Measurements from ENCODE around the gene LCE1D.

The LCE1D gene, protein sequence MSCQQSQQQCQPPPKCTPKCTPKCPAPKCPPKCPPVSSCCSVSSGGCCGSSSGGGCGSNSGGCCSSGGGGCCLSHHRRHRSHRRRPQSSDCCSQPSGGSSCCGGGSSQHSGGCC

DNA sequence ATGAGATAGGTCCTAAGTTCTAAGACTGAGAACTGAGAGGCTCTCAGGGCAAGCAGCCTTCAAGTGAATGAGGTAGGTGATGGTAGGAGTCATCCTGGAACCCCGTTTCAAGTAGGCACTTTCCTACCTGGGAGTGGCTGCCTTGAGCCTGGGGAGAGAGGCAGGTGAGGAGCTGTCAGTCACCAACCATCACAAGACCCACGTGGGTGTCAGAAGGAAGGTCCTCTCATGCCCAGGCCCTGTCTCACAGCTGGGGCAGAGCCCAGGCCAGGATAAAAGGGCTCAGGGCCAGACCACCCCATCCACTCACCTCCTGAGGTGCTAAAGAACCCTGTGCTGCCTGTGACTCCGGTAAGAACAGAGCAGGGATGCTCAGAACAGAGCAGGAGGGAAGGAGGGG is at the start of gene LCE1D:
Gene LCE1D, plus strand, starts transcription at position 301 of the 400 bp plus-strand sequence. CDS start 1,074 bp downstream, outside the sequence.
- no peak for DNase-seq

DNA sequence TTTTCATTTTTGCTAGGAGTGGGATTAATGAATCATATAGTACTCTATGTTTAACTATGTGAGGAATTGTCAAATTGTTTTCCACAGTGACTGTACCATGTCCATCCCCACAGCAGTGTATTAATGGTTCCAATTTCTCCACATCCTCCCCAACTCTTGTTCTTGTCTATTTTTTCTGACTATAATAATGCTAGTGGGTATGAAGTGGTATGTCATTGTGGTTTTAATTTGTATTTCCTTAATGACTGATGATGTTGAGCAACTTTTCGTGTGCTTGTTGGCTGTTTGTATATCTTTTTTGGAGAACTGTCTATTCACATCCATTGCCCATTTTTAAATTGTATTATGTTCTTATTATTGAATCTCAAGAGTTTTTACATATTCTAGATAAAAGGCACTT is 48.7 kb upstream of the LCE1D start:
- no peak for DNase-seq

DNA sequence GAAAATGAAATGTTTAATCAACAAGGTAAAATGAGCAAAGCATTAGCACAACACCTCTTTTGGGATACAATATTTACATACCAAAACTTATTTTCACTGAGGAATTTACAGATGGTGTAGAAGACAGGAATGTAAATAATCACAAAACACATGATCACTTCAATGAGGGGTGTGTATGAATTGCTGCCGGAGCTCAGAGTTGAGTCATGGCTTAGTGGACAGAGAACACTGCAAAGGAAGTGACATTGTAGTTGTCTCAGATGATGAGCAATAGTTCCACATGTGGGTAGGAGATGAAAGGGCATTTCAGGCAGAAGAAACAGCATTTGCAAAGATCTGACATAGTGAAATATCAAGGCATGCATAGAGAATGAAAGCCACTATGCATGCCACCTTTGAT is 44.3 kb upstream of the LCE1D start:
- no peak for DNase-seq

DNA sequence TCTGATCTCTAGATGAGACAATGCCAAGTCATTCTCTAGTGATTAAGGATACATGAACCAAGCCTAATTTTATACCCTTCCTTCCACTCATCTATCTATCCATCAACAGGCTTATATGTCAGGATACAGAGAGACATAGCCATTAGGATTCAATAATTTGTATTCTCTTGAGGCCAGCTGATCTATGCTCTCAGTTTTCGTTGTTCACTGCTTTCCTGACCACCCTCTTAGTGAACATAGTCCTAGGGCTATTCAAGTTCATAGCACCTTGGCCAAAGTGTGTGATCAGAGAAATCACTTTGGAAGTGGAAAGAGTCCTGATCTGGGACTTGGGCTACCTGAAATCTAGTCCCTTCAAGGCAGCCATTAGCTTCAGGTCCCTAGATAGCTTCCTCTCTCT is 42.9 kb upstream of the LCE1D start:
- DNase-seq, result no peak

DNA sequence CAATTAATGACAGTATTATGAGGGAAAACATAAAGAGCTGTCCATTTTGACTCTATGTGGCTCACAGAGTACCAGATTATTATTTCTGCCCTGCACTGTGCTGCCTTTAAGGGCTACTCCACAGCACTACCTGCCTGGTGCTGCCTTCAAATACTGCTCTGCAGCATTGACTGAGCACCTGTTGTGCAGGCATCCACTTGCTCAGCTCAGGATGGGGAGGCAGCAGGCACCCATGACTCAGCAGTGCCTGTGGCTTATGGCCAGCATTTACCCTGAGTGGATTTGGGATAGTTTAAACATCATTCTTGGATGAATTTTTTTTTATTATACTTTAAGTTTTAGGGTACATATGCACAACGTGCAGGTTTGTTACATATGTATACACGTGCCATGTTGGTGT is 39.6 kb upstream of the LCE1D start:
- DNase-seq, result no peak

DNA sequence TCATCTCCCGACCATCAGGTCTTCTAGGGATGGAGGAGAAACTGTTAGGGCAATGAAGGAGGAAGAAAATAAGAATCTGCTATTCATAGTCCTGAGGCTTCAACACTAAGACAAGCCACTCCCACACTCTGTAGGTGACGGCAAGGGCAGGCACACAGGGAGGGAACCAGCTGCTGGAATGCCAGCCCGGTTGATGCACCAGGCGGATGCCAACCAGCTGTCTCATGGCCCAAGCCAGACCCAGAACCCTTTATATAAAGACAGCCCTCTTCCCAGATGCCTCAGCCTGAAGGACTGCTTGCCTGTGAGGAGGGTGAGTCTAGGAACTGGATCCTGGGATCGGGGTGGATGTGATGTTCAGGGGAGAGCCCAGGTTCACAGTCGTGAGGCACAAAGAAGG is 38.8 kb upstream of the LCE1D start, which contains the start of gene KPRP:
Gene KPRP, plus strand, starts transcription at position 279 of the 400 bp plus-strand sequence. CDS start 1,564 bp downstream, outside the sequence.
- DNase-seq, result no peak

DNA sequence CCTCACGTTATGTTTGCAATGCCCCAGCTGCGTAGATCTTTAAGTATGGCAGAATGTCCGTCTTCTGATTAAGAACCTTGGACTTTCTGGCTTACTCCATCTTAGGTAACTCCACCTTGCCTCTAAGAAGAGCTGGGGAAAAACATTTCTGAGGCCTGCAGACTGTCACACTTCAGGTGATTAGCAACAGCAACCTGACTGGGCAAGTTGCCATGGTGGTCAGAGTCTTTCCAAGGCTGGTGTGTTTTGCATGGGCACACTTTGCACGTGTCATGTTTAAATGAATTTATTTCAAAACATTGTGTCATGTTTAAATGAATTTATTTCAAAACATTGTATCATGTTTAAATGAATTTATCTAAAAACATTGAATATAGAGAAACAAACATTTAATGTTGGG is 37.9 kb upstream of the LCE1D start:
- no peak for DNase-seq

DNA sequence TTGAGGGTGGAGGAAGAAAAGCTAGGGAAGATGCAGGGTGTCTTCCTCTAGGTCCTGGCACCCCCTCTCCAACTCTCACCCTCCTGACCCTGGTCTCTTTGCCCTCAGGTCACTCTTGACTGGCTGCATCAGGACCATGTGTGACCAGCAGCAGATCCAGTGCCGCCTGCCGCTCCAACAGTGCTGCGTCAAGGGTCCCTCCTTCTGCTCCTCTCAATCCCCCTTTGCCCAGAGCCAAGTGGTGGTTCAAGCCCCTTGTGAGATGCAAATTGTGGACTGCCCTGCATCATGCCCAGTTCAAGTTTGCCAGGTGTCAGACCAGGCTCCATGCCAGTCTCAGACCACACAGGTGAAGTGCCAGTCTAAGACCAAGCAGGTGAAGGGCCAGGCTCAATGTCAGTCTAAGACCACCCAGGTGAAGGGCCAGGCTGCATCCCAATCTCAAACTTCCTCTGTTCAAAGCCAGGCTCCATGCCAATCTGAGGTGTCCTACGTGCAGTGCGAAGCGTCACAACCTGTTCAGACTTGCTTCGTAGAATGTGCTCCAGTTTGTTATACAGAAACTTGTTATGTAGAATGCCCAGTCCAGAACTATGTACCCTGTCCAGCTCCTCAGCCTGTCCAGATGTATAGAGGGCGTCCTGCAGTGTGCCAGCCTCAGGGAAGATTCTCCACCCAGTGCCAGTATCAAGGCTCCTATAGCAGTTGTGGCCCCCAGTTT is 36.9 kb upstream of the LCE1D start:
- DNase-seq, result no peak

DNA sequence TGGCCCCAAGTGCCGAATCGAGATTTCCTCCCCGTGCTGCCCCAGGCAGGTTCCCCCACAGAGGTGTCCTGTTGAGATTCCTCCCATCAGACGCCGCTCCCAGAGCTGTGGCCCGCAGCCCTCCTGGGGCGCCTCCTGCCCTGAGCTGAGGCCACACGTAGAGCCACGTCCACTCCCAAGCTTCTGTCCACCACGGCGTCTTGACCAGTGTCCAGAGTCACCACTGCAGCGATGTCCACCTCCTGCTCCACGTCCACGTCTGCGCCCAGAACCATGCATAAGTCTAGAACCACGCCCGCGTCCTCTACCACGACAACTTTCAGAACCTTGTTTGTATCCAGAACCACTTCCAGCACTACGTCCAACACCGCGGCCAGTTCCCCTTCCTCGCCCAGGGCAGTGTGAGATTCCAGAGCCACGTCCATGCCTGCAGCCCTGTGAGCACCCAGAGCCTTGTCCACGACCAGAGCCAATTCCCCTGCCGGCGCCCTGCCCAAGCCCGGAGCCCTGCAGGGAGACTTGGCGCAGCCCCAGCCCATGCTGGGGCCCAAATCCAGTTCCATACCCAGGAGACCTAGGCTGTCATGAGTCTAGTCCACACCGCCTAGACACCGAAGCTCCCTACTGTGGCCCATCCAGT is 35.9 kb upstream of the LCE1D start:
- DNase-seq, result no peak

DNA sequence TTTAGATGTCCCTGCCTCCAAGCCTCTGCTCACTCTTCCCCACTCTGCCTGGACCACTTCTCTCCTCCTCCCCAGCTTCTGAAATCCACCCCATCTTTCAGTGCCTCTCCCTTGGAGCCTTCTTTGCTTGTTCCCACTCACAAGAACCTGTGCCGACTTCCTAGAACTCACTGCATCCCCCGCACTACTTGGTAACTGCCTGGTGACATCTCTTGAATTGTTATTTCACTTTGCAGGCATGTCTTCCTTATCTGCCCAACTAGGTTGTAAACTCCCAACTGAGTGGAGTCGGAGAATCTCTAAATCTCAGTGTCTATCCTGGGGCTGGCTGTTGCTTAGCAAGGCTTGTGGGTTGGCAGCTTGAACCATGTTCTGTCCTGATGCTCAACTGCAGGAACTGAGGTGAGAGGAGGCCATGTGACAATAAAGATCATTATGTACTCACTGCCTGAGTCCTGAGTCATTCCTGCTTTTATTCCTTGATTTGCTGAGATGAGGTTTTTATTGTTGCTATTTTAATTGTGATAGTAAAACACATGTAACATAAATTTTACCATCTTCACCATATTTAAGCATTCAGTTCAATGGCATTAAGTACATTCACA is 34.8 kb upstream of the LCE1D start:
- no peak for DNase-seq

DNA sequence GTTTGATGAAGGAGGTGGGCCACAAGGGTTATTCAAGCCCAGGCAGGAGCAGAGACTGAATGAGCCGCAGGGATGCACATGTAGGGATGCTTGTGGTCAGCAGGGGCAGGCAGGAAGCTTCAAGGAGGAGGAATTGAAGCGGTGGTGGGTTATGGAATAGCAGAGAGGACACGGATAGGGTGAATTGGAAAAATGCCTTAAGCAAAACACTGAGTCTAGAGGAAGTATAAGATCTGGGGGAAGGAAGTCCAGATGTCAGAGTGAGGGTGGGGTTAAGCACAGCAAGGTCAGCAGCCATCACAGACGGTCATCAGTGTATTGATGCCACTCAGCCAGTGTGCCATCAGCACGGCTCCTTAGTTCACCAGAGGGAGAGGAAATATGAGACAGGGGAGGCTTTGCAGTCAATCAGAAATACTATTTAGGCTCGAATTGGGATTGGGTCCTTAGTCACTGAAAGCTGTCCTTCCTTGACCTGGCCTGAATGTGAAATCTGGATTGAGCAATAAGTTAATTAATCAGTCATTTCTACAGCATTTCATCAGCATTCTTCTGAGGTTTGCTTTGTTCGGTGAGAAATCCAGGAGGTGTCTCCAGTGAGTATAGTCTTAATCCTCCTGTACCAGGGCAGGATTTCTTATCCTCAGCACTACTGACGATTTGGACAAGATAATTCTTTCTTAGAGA is 27.5 kb upstream of the LCE1D start:
- DNase-seq, result no peak

DNA sequence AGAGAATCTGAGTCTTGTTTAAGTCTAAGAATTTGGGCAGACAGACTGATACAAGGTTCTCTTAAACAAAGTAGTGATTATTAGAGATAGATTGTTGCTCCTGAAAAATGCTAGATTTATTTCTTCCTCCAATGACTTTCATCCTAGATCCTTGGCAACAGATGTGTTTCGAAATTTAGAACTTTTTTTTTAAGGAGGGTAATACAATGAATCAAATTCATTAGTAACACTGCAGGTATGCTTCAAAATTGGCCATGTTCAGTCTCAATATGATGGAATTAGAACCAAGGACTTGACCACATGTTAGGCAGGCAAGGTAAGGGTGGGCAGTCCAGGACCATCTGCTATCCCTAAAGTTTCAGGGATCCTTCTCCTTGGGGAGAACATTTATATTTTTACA is 26.1 kb upstream of the LCE1D start:
- DNase-seq, result no peak

DNA sequence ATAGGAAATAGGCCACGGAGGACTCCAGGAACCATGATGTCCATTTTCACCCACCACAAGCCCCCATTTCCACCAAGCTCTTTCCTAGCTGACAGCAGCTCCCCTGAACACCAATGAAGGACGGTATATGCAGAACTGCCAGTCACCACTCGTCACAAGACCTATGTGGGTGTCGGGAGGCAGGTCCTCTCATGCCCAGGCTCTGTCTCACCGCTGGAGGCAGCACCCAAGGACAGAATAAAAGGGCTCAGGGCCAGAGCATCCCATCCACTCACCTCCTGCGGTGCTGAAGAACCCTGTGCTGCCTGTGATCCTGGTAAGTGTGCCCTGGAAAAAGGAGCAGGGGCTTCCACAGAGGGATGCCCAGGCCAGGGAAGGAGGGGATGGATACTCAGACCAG is 21.6 kb upstream of the LCE1D start, which contains the start of gene LCE1F:
Gene LCE1F, plus strand, starts transcription at position 266 of the 400 bp plus-strand sequence. CDS start 1,232 bp downstream, outside the sequence.
- no peak for DNase-seq

DNA sequence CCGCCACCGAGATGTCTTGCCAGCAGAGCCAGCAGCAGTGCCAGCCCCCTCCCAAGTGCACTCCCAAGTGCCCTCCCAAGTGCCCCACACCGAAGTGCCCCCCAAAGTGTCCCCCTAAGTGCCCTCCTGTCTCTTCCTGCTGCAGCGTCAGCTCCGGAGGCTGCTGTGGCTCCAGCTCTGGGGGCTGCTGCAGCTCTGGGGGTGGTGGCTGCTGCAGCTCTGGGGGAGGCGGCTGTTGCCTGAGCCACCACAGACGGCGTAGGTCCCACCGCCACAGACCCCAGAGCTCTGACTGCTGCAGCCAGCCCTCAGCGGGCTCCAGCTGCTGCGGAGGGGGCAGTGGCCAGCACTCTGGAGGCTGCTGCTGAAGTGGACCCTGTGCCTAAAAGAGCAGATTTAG is 20.2 kb upstream of the LCE1D start:
- DNase-seq, result no peak

DNA sequence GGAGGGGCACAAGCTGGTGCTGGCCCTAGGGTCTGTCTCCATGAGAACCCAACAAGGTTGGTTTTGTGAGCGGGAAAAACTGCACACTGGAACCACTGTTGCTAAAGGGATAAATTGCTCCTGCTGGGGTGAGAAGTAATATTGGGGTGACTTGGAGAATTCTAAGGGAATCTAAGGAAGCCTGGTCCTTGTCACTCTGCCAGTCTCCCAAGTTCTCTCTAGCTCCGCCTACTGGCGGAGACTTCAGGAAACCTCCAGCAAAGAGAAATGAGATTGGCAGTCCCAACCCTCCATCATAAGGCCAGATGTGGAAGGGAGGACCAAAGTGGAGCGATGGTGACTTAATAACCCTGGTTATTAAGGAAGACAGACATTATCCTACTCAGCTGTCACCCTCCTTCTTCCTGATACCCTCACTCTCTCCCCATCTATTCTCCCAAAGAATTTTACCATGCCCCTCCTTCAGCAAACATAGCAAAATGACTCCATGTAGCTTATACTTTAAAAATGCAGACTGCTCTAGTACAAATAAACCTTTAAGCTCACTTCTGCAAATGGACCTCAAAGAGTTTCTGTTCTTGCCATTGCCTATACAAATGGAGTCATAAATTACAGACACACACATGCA is 18.9 kb upstream of the LCE1D start:
- DNase-seq, result no peak

DNA sequence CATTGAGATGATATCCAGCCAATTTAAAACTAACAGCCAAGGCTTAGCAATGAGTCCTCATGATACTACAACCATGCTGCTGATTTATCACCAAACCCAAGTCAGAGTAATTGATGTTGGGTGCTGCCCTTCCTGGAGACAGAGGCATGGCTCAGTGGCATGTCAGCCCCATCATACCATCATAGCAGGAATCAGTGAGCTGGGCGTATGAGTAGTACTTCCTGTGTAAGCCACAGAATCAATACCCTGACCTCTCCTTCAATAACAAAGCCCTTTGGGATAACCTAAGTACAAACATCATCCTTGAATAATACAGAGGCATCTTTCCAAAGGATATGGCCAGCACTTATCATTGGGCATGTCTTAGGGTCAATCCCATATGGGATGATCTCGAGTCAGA is 13.4 kb upstream of the LCE1D start:
- DNase-seq, result no peak

DNA sequence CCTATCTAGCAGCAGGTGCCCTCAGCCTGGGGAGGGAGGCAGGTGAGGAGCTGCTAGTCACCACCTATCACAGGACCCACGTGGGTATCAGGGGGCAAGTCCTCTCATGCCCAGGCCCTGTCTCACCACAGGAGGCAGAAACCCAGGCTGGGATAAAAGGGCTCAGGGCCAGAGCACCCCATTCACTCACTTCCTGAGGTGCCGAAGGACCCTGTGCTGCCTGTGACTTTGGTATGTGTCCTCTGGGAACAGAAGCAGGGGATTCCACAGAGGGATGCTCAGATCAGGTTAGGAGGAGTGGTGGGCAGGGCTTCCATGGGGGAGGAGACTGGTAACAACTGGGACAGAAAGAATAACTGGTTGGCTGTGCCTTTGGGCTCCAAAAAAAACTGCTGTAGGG is 10.4 kb upstream of the LCE1D start, which contains the start of gene LCE1E:
Gene LCE1E, plus strand, starts transcription at position 181 of the 400 bp plus-strand sequence. CDS start 1,043 bp downstream, outside the sequence.
- DNase-seq, result no peak

DNA sequence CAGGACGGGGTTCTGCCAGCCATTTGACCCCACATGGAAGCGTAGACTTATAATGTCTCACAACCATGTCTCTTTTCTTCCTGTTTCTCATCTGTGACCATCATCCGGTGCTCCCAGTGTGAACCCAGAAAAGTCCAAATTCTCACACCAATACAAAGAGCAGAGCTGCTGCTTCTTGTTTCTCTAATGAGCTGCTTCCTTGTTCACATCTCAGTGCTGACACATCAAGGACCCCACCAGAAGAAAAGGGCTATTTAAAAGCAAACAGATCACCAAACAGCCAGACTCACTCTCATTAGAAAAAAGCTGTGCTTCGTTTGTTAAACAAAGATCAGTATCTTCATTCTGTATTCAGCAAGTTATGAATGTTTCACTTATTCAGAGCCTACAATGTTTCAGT is 835 bp upstream of the LCE1D start:
- no peak for DNase-seq

DNA sequence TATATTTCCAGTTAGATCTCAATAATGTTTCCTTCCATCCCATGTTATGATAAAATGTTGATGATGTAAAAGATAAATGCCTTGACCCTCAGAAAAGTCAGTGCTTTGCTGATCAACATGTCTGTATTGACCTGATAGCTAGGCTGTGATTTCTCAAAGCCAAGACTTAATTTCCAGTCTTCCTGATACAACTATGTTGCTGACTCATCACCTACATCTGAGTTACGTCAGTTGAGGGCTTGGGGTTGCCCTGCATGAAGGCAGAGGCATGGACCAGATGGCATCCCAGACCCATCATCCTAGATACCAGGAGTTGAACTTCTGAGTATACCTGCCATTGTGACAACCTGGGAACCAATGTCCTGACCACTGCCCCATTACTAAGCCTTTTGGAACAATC is 4.8 kb downstream of the LCE1D start:
- DNase-seq, result no peak

DNA sequence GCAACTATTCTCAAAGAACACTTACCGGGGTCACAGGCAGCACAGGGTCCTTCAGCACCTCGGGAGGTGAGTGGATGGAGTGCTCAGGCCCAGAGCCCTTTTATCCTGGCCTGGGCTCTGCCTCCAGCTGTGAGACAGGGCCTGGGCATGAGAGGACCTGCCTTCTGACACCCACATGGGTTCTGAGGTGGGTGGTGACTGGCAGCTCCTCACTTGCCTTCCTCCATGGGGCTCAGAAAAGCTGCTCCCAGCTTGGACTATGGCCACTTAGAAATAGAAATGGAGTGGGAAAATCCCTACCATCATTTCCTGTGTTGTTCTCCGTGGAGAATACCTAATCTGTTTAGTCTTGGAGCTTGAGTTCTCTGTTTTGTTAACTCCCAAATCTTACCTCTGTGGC is 10.1 kb downstream of the LCE1D start, which contains the start of gene LCE1C:
Gene LCE1C, minus strand, starts transcription at position 76 of the 400 bp plus-strand sequence. CDS start 1,173 bp downstream, outside the sequence.
- DNase-seq, result no peak

DNA sequence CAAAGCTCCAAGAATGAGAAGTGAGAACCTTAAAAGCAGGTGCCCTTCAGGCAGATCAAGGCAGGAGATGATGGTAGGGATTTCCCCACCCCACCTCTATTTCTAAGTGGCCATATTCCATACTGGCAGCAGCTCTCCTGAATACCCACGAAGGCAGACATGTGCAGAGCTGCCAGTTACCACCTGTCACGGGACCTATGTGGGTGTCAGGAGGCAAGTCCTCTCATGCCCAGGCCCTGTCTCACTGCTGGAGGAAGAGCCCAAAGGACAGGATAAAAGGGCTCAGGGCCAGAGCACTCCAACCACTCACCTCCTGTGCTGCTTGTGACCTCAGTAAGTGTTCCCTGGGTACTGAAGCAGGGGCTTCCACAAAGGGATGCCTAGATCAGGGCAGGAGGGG is 14.5 kb downstream of the LCE1D start:
- DNase-seq, result no peak

DNA sequence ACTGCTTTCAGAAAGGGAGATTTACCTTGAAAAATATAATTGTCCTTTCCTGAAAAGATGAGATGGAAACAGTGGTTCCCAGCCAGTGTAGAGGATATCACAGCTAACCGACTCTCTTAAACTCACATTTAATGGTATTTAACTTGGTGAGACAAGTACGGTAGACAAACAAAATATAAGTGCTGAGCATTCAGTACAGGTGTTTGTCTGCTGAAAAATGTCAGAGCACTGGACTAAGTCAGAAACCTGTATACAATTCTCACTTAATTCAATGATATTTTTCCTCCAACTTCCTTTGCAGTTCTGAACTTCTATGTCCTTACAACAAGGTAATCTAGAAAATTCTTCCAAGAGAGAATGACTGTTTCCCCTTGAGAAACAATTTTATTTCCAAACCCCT is 15.2 kb downstream of the LCE1D start, which contains the start of gene LCE1B:
Gene LCE1B, plus strand, starts transcription at position 301 of the 400 bp plus-strand sequence. CDS start 476 bp downstream, outside the sequence.
- no peak for DNase-seq

Data from stimulated activated naive CD4-positive, alpha-beta T cell (primary cell).